ENCODE measurements around the gene GRIN2D.
A peak's percentile ranks its signal among the peaks of the same experiment; 100 is the strongest.
"Not testable (repeated sequence)": the region's sequence is repeated elsewhere in the genome, so short reads cannot be mapped to it uniquely, and the experiment has no call there.

Gene GRIN2D

DNA sequence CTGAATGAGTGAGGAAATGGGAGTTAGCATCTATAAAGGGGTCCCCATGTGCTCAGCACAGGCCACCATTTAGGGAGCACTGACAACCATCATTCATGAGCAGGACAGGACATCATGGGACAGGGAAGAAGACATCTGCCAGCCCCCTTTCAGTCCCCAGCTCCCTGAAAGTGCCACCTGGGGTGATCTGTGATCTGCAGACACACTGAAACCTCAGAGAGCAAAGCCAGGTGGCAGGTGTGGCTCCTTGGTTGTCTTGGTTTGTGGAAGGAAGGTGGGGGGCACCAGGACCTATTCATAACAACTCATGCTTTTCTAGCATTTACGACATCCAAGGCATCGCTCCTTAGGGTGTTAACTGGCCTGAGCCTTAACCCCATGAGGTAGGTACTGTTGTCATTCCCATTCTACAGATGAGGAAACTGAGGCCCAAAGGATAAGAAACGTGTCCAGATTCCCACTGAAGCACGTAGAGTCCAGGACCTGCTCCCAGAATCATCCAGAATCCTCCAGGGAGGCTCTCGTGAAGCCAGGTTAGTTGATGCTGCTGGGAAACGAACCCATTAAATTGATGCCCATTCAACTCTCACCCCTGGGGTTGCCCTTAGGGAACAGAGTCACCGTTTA is 7.9 kb upstream of the GRIN2D start:
- Histone ChIP-seq H2AK5ac (ENCODE audit: low read length) (no peak overlapping the region), H2BK15ac (replicated peaks; ENCODE audit: low read depth) (no peak overlapping the region), H3K18ac (ENCODE audit: low read length) (no peak overlapping the region), H3K79me1 (ENCODE audit: low read length) (peaks cover 7% of the 10 kb centered on the region), H4K5ac (ENCODE audit: low read length) (no peak overlapping the region), H2BK5ac (ENCODE audit: low read length) (no peak overlapping the region), H3K4me1 (ENCODE audit: control insufficient read depth, low read depth, low read length) (no peaks in the 10 kb centered on the region), H3K9ac (ENCODE audit: low read length) (no peak overlapping the region), H3K27me3 (ENCODE audit: insufficient read depth, low read length, poor library complexity) (no peaks in the 10 kb centered on the region), H3K36me3 (ENCODE audit: control insufficient read depth, insufficient read depth, low read length) (peaks cover 32% of the 10 kb centered on the region), H3K4me3 (ENCODE audit: low read length) (no peak overlapping the region), H3K27ac (ENCODE audit: low read depth, low read length) (no peak overlapping the region), H3K4me2 (ENCODE audit: low read length) (no peak overlapping the region), H3K56ac (ENCODE audit: low read length) (no peak overlapping the region), H3K79me2 (ENCODE audit: control insufficient read depth, insufficient read depth, low read length) (peaks cover 4% of the 10 kb centered on the region), H3K23ac (ENCODE audit: low read length) (no peak overlapping the region), H4K8ac (ENCODE audit: low read depth, low read length) (no peak overlapping the region), H3K4ac (ENCODE audit: low read depth, low read length) (no peak overlapping the region), H2BK120ac (ENCODE audit: low read depth, low read length) (no peak overlapping the region)
- WGBS (ENCODE audit: extremely low coverage, insufficient coverage, low lambda C conversion rate) = no CpG with 5 or more reads among the region's 7 CpGs
- no peak for DNase-seq

DNA sequence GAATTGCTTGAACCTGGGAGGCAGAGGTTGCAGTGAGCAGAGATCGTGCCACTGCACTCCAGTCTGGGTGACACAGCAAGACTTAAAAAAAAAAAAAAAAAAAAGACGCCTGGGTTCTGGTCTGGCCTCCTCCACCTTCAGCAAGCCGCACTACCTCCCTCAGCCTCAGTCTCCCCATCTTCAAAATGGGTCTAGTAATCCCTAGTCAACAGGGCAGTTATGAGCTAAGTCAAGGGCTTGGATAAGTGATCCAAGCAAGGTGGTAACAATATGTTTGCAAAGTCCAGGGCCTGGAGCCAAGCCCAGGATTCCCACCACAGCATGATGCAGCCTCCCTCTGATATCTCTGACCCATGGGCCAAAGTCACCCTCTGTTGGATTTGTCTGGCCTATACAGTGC is 6.5 kb upstream of the GRIN2D start:
- Histone ChIP-seq H2BK5ac (ENCODE audit: low read length) (no peak overlapping the region), H3K27ac (ENCODE audit: low read depth, low read length) (no peak overlapping the region), H3K4me1 (ENCODE audit: control insufficient read depth, low read depth, low read length) (no peaks in the 10 kb centered on the region), H3K79me1 (ENCODE audit: low read length) (peaks cover 8% of the 10 kb centered on the region), H3K4me3 (ENCODE audit: low read length) (no peak overlapping the region), H3K9ac (ENCODE audit: low read length) (no peak overlapping the region), H3K36me3 (ENCODE audit: control insufficient read depth, insufficient read depth, low read length) (peaks cover 28% of the 10 kb centered on the region), H2AK5ac (ENCODE audit: low read length) (no peak overlapping the region), H3K4ac (ENCODE audit: low read depth, low read length) (no peak overlapping the region), H2BK15ac (replicated peaks; ENCODE audit: low read depth) (no peak overlapping the region), H3K56ac (ENCODE audit: low read length) (no peak overlapping the region), H3K4me2 (ENCODE audit: low read length) (no peak overlapping the region), H4K8ac (ENCODE audit: low read depth, low read length) (no peak overlapping the region), H2BK120ac (ENCODE audit: low read depth, low read length) (no peak overlapping the region), H3K18ac (ENCODE audit: low read length) (no peak overlapping the region), H3K27me3 (ENCODE audit: insufficient read depth, low read length, poor library complexity) (no peaks in the 10 kb centered on the region), H3K79me2 (ENCODE audit: control insufficient read depth, insufficient read depth, low read length) (peaks cover 11% of the 10 kb centered on the region), H4K5ac (ENCODE audit: low read length) (no peak overlapping the region), H3K23ac (ENCODE audit: low read length) (no peak overlapping the region)
- no CpG with 5 or more reads among the region's 3 CpGs for WGBS (ENCODE audit: extremely low coverage, insufficient coverage, low lambda C conversion rate)
- DNase-seq = no peak

DNA sequence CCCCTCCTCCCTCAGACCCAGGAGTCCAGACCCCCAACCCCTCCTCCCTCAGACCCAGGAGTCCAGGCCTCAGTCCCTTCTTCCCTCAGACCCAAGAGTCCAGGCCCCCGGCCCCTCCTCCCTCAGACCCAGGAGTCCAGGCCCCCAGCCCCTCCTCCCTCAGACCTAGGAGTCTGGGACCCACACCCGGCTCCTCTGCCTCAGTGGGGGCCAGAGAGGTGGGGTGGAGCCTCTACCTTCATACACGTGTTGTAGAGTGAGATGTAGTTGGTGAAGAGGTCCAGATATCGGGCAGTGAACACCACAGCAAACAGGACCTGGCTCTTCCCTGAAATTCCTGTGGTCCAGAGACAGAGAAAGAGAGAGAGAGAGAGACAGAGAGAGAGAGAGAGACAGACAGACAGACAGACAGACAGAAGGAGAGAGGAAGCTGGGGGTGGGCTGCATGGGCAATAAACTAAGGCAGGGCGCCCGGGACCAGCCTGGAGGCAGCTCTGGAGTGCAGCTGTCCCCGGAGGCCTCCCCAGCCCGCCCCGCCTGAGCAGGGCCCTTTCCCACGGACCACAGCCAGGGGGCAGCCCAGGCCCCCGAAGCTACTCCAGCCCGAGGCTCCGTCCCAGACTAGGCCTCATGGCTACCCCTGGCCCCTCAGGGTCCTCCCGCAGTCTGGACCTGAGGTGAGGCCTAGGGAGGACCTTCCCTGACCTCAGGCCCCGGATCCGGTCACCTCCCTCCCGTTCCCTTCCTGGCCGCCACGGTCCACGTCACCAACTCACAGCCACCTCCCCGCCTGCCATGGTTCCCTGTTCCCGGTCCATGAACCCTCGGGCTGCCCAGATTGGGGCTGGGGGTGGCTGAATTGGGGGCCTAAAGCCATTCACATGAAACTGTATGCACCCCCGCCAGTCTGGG is 3.0 kb upstream of the GRIN2D start:
- peak overlapping the region; percentile 17 for H2BK120ac ChIP-seq (ENCODE audit: low read depth, low read length)
- H4K5ac ChIP-seq (ENCODE audit: low read length) = no peak overlapping the region
- H3K27ac ChIP-seq (ENCODE audit: low read depth, low read length) = peak overlapping the region; percentile 42
- no peak overlapping the region for H2BK15ac ChIP-seq (replicated peaks; ENCODE audit: low read depth)
- peak; percentile 83 for DNase-seq
- peak overlapping the region; percentile 62 for H2BK5ac ChIP-seq (ENCODE audit: low read length)
- peak overlapping the region; percentile 1 for H4K8ac ChIP-seq (ENCODE audit: low read depth, low read length)
- peaks cover 8% of the 10 kb centered on the region for H3K79me1 ChIP-seq (ENCODE audit: low read length)
- peak overlapping the region; percentile 97 for H3K23ac ChIP-seq (ENCODE audit: low read length)
- H3K4me1 ChIP-seq (ENCODE audit: control insufficient read depth, low read depth, low read length) = peaks cover under 1% of the 10 kb centered on the region
- H3K79me2 ChIP-seq (ENCODE audit: control insufficient read depth, insufficient read depth, low read length) = peaks cover 11% of the 10 kb centered on the region
- H3K4me3 ChIP-seq (ENCODE audit: low read length) = peak overlapping the region; percentile 53
- H3K56ac ChIP-seq (ENCODE audit: low read length) = peak overlapping the region; percentile 100
- H3K27me3 ChIP-seq (ENCODE audit: insufficient read depth, low read length, poor library complexity) = peaks cover 8% of the 10 kb centered on the region
- H3K36me3 ChIP-seq (ENCODE audit: control insufficient read depth, insufficient read depth, low read length) = peaks cover 14% of the 10 kb centered on the region
- peak overlapping the region; percentile 76 for H3K4me2 ChIP-seq (ENCODE audit: low read length)
- peak overlapping the region; percentile 88 for H3K18ac ChIP-seq (ENCODE audit: low read length)
- H3K4ac ChIP-seq (ENCODE audit: low read depth, low read length) = peak overlapping the region; percentile 85
- H3K9ac ChIP-seq (ENCODE audit: low read length) = peak overlapping the region; percentile 99
- WGBS (ENCODE audit: extremely low coverage, insufficient coverage, low lambda C conversion rate) = no CpG with 5 or more reads among the region's 24 CpGs
- no peak overlapping the region for H2AK5ac ChIP-seq (ENCODE audit: low read length)

DNA sequence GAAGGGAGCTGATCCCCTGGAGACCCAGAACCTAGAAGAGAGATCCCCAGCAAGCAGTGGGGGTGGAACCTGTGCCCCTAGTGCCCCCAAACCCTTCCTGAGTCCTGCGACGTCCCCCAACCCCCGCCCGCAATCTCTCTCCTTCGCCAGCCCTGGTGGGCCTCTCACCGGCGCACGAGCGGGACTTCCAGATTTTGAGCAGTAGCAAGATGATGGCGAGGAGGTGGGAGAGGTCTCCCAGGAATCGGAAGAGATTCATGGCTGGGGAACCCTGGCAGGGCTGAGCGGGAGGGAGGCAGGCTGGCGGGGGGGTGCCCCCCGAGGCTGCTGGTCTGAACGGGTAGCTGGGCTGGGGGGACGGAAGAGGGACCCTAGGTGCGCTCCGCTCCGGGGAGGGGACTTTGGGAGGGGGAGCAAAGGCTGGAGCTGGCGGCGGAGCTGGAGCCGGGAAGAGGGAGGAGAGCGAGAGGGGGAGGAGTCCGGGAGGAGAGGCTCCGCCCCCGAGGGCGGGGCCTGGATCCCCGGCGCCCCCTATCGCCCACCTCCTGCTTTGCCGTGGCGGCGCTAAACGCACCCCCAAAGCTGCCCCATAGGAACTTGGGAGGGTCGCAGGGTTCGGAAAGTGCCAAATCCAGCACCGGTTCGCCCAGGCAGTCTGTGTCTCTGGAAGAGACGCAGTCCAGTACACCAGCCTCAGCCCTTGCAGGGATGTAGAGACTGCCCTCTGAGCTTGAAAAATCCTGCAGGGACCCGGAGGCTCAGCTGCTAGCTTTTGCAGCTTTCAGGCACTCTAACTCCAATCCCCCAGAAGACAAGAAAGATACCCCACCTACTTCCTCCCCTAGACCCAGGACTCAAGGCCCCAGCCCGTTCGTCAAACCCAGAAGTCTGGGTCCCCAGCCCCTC is 2.1 kb upstream of the GRIN2D start, which contains the start of gene KDELR1:
KDELR1 (minus strand) TSS at position 452 of the 906 bp plus-strand sequence; CDS start at position 259, 193 bp downstream.
- H2BK5ac ChIP-seq (ENCODE audit: low read length) = peak within 1 kb of the TSS; percentile 62
- H2BK120ac ChIP-seq (ENCODE audit: low read depth, low read length) = peak within 1 kb of the TSS; percentile 17
- WGBS (ENCODE audit: extremely low coverage, insufficient coverage, low lambda C conversion rate) = no CpG with 5 or more reads among the region's 42 CpGs
- peaks cover 1% of the 10 kb centered on the region for H3K4me1 ChIP-seq (ENCODE audit: control insufficient read depth, low read depth, low read length)
- peak within 1 kb of the TSS; percentile 99 for H3K9ac ChIP-seq (ENCODE audit: low read length)
- peak within 1 kb of the TSS; percentile 53 for H3K4me3 ChIP-seq (ENCODE audit: low read length)
- peaks cover 8% of the 10 kb centered on the region for H3K79me1 ChIP-seq (ENCODE audit: low read length)
- peak within 1 kb of the TSS; percentile 88 for H3K18ac ChIP-seq (ENCODE audit: low read length)
- H3K23ac ChIP-seq (ENCODE audit: low read length) = peak within 1 kb of the TSS; percentile 97
- peak within 1 kb of the TSS; percentile 1 for H4K8ac ChIP-seq (ENCODE audit: low read depth, low read length)
- H3K4ac ChIP-seq (ENCODE audit: low read depth, low read length) = peak within 1 kb of the TSS; percentile 85
- H3K79me2 ChIP-seq (ENCODE audit: control insufficient read depth, insufficient read depth, low read length) = peaks cover 11% of the 10 kb centered on the region
- no peak within 1 kb of the TSS for H4K5ac ChIP-seq (ENCODE audit: low read length)
- H3K4me2 ChIP-seq (ENCODE audit: low read length) = peak within 1 kb of the TSS; percentile 76
- peak within 1 kb of the TSS; percentile 100 for H3K56ac ChIP-seq (ENCODE audit: low read length)
- no peak within 1 kb of the TSS for H2BK15ac ChIP-seq (replicated peaks; ENCODE audit: low read depth)
- H2AK5ac ChIP-seq (ENCODE audit: low read length) = no peak within 1 kb of the TSS
- DNase-seq = peak; percentile 70
- H3K36me3 ChIP-seq (ENCODE audit: control insufficient read depth, insufficient read depth, low read length) = peaks cover 10% of the 10 kb centered on the region
- peaks cover 15% of the 10 kb centered on the region for H3K27me3 ChIP-seq (ENCODE audit: insufficient read depth, low read length, poor library complexity)
- peak within 1 kb of the TSS; percentile 42 for H3K27ac ChIP-seq (ENCODE audit: low read depth, low read length)

DNA sequence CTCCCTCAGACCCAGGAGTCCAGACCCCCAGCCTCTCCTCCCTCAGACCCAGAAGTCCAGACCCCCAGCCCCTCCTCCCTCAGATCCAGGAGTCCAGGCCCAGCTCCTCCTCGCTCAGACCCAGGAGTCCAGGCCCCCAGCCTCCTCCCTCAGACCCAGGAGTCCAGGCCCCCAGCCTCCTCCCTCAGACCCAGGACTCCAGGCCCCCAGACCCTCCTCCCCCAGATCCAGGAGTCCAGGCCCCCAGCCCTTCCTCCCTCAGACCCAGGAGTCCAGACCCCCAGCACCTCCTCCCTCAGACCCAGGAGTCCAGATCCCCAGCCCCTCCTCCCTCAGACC is 1.5 kb upstream of the GRIN2D start:
- H3K79me2 ChIP-seq (ENCODE audit: control insufficient read depth, insufficient read depth, low read length) = peaks cover 11% of the 10 kb centered on the region
- H3K18ac ChIP-seq (ENCODE audit: low read length); H4K5ac ChIP-seq (ENCODE audit: low read length); H3K4me2 ChIP-seq (ENCODE audit: low read length); H3K23ac ChIP-seq (ENCODE audit: low read length); H3K4me1 ChIP-seq (ENCODE audit: control insufficient read depth, low read depth, low read length); H3K79me1 ChIP-seq (ENCODE audit: low read length); H3K36me3 ChIP-seq (ENCODE audit: control insufficient read depth, insufficient read depth, low read length); H2BK5ac ChIP-seq (ENCODE audit: low read length); H3K56ac ChIP-seq (ENCODE audit: low read length); H2BK15ac ChIP-seq (replicated peaks; ENCODE audit: low read depth); H3K27ac ChIP-seq (ENCODE audit: low read depth, low read length); H3K4me3 ChIP-seq (ENCODE audit: low read length); H2AK5ac ChIP-seq (ENCODE audit: low read length); H2BK120ac ChIP-seq (ENCODE audit: low read depth, low read length); H4K8ac ChIP-seq (ENCODE audit: low read depth, low read length); DNase-seq; H3K4ac ChIP-seq (ENCODE audit: low read depth, low read length); H3K9ac ChIP-seq (ENCODE audit: low read length): not testable (repeated sequence)
- no CpG with 5 or more reads among the region's 1 CpG for WGBS (ENCODE audit: extremely low coverage, insufficient coverage, low lambda C conversion rate)
- H3K27me3 ChIP-seq (ENCODE audit: insufficient read depth, low read length, poor library complexity) = peaks cover 15% of the 10 kb centered on the region
